ENCODE measurements around the gene CREG2.

The CREG2 gene

DNA sequence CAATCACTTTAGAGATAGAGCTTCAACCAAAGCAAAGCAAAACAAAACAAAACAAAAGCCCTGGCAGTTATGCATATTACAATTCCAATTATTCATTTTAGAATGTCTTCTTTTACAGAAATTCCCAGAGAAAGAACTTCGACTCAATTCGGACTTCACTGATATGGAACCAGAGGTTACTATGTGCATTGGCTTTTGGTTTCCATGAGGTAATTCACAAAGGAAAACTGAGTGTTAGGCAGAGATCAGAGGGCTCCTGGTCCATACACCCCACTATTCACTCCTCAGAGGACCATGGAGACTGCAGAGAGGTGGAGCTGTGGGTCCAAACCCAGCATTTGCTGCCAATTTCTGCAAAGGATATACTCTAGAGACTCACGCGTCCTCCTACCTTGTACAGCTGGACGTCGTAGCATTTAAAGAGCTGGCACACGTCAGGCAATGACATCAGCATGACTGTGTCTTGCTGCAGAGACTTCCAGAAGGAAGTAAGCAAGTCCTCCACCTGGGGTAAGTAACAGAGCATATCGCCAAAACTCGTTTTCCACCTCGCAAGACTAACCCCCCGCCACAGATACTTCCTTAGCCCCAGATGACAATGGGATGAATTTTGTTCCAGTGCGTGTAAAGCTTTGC, 31.3 kb upstream of the CREG2 start:
- TF ChIP-seq CTCF (IDR thresholded peaks at IDR 0.05; ENCODE audit: extremely low read depth, missing control alignments): no peak
- no peak for DNase-seq (ENCODE audit: low spot score)

DNA sequence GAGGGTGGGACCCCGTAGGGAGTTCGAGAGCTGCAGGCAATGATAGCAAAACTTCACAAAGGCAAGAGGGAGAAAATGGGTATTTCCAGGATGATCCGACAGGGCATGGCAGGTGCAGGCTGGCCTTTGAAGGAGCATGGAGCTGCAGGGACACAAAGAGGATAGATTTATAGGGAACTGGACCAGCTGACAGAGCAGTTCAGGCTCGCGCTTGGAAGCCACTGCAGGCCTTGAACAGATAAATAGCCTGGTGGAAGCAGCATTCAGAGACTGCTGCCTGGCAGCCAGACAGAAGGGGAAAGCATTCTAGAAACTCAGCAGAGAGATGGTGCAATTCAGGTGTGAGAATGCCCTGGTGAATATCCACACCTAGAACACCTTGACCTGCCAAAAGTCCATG, 29.3 kb upstream of the CREG2 start:
- TF ChIP-seq CTCF (IDR thresholded peaks at IDR 0.05; ENCODE audit: extremely low read depth, missing control alignments): no peak
- DNase-seq (ENCODE audit: low spot score): no peak

GRCh38 chr2:101415884-101416283, 28.6 kb upstream of the CREG2 start:
- TF ChIP-seq CTCF (IDR thresholded peaks at IDR 0.05; ENCODE audit: extremely low read depth, missing control alignments): no peak
- no peak for DNase-seq (ENCODE audit: low spot score)

DNA sequence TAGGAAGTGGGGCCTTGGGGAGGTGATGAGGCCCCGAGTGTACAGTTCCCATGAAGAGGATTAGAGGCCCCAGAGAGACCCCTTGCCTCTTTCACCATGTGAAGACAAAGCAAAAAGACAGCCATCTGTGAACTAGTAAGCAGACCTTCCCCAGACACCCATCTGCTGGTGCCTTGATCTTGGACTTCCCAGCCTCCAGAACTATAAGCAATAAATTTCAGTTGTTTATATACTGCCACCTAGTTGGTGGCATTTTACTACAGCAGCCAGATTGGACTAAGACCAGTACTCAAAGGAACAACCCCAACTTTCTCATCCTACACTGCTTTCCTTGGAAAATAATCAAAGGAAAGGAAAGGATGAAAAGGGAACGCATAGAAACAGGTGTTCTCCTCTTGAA, 27.9 kb upstream of the CREG2 start:
- no peak for TF ChIP-seq CTCF (IDR thresholded peaks at IDR 0.05; ENCODE audit: extremely low read depth, missing control alignments)
- DNase-seq (ENCODE audit: low spot score): no peak

GRCh38 chr2:101412092-101412694, 24.9 kb upstream of the CREG2 start:
- TF ChIP-seq CTCF (IDR thresholded peaks at IDR 0.05; ENCODE audit: extremely low read depth, missing control alignments): no peak
- DNase-seq (ENCODE audit: low spot score): no peak

DNA sequence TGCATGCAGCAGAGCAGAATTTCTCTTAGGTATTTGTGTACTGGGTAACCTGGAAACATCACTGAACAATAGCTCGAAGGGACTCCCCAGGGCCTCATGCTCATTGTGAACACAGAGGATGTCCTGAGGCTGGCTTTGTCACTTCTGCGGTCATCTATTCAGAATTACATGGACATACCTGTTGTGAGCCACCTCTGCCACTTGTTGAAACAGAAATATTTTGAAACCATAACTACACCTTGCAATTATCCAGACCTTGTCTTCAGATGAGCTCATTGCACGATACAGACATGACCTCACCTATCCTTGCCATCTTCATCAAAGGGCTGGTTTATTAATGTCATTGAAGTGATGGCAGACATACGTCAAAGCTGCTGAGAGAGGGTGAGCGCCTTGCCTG, 23.4 kb upstream of the CREG2 start:
- DNase-seq (ENCODE audit: low spot score): no peak
- no peak for TF ChIP-seq CTCF (IDR thresholded peaks at IDR 0.05; ENCODE audit: extremely low read depth, missing control alignments)

GRCh38 chr2:101410114-101410513, 22.8 kb upstream of the CREG2 start:
- DNase-seq (ENCODE audit: low spot score): no peak

More at GRCh38 chr2:101410114-101410513, 22.8 kb upstream of the CREG2 start:
- TF ChIP-seq CTCF (IDR thresholded peaks at IDR 0.05; ENCODE audit: extremely low read depth, missing control alignments): no peak
